ENCODE data around the gene GABRB2. TPM values are rescaled to one million over a fixed set of nuclear protein-coding genes. Genes with fewer than 3 reads are reported as not detected.

The GABRB2 gene
- total RNA-seq, 2 donors from 2014 or later, result not detected

DNA sequence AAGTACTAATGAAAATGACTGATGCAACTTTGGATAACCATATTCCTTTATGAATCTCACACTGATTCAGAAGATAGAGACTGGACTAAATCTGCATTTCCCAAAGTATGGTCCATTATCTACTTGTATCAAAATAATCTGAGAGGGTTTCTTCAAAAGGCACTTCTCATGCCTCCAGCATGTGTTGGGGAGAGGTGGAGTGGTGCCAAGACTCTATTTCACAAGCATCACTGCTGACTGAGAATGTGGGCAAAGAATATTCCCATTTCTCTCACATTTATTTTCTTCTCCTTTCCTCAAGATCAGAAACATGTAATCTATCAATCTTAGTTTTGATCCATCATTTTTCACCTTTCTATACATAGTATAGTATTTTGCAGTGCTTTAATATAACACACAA is 135.4 kb downstream of the GABRB2 start:
- DNase-seq (ENCODE audit: low spot score in 2 of 2), result no peak
- Mint-ChIP-seq H3K27ac (no peak overlapping the region), H3K9me3 (no peaks in the 10 kb centered on the region), H3K36me3 (no peaks in the 10 kb centered on the region)
- ATAC-seq, result no peak

DNA sequence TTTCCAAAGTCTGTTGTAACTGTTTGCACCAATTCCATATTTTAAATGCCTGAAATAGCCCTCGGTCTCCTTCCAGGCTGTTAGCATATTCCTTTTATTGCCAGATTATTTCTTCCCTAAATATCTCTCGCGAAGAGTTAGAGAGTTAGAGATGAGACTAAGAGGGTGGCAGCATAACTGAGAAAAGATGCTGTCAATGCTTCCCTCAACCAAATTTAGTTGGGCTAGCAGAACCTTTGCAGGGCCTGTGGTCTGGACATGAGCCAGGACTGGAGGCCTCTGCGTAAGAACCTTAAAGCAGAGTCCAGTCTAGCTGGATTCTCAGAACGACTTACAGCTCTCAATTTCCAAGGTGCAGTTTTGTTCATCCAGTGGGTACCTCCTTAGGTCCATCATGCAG is 135.9 kb downstream of the GABRB2 start:
- no peak for DNase-seq (ENCODE audit: low spot score in 2 of 2)
- no peak overlapping the region for H3K27ac Mint-ChIP-seq
- H3K9me3 Mint-ChIP-seq, result no peaks in the 10 kb centered on the region
- H3K36me3 Mint-ChIP-seq, result no peaks in the 10 kb centered on the region
- no peak for ATAC-seq

DNA sequence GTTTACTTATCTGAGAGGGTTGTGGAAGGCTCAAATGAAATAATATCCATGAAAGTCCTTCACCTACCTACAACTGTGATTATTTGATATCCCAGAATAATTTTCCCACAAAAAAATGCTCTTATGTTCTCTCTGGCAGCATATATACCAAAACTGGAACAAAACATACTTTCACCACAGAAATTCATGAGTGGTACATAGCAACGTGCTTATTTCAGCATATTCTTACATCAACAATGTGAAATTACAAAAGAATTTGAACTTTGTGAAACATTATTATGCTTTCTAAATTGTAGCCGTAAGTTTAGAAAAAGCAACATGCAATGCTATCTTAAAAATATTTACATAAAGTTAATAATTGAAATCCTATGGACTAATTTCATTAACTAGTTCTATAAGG is 137.1 kb downstream of the GABRB2 start:
- DNase-seq (ENCODE audit: low spot score in 2 of 2) (no peak), ATAC-seq (no peak)
- Mint-ChIP-seq H3K36me3 (no peaks in the 10 kb centered on the region), H3K27ac (no peak overlapping the region), H3K9me3 (no peaks in the 10 kb centered on the region)

DNA sequence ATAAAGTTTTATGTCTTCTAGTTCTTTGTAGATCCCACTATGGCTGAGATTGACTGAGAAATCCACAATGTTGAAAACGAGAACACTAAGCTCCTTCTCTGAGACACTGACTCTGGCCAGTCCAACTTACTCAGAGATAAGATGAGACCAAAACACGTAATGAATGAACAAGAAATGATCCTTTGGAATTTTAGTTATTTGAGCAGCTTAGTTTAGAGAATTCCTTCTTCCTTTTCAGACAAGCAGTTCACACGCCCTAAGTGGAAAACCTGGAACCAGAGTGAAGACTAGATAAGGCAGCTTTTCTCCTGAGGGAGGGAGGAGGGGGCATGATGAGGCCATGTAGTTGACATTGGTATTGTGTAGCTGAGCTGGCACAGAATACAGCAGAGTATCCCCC is 139.6 kb downstream of the GABRB2 start:
- ATAC-seq (no peak), DNase-seq (ENCODE audit: low spot score in 2 of 2) (no peak)
- H3K36me3 Mint-ChIP-seq, result no peaks in the 10 kb centered on the region
- H3K9me3 Mint-ChIP-seq, result no peaks in the 10 kb centered on the region
- H3K27ac Mint-ChIP-seq, result no peak overlapping the region

DNA sequence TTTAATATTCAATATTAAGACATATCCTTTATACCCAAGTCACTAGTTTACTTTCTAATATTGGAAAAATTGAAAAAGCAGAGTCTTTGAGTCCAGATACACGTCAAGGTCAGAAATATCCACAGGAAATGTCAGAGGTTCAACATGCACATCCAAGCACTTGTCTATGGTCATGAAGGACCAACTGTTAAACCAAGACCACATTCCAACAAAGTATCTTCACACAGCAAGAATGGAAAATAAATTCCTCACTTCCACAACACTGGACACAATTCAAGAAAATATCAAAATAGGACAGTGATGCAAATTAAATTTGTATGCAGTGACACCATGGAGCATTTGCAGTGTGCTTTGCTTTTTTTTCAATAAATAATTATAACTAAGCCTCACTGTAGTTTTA is 142.5 kb downstream of the GABRB2 start:
- DNase-seq (ENCODE audit: low spot score in 2 of 2) (no peak), ATAC-seq (no peak)
- H3K36me3 Mint-ChIP-seq, result no peaks in the 10 kb centered on the region
- no peak overlapping the region for H3K27ac Mint-ChIP-seq
- peaks cover 0 to 4% of the 10 kb centered on the region in 2 donors for H3K9me3 Mint-ChIP-seq

DNA sequence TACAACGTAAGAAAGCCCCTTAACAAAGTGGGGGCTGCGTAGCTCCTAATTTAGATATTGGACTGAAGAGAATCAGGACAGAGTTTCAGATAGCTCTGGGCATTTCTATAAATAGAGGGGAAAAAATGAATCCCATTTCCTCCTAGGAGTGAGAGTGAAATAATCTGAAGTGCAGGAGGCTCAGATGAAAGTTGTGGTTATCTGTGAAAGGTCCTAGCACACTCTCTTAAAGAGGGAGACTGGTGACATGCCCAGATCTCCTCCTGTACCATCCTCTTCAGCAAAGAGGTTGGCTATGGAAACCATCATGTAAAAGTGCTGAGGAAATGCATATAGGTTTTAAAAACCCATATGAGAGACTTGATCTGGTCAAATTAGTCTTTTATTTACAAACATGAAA is 143.4 kb downstream of the GABRB2 start:
- Mint-ChIP-seq H3K27ac (no peak overlapping the region), H3K36me3 (no peaks in the 10 kb centered on the region), H3K9me3 (peaks cover 0 to 4% of the 10 kb centered on the region in 2 donors)
- DNase-seq (ENCODE audit: low spot score in 2 of 2) (no peak), ATAC-seq (no peak)

DNA sequence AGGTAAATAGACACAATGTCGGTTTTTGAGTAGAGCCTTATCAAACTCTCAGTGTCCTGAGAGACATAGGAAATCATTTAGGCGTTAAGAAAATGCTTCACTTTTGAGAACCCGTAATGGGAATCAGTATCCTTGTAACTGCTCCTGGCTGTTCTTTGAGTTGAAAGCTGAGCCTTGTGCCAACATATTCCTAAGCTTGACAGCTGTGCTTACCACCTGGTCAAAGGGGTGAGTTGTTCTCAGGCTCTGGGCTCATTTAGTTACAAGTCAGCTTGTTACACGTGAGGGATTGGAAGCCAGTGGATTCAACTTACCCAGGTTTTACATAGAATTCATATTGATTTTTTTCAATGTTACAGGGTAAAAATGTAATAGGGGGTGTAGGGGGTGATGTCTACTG is 145.9 kb downstream of the GABRB2 start:
- no peak for ATAC-seq
- Mint-ChIP-seq H3K27ac (no peak overlapping the region), H3K36me3 (no peaks in the 10 kb centered on the region), H3K9me3 (peaks cover 0 to 7% of the 10 kb centered on the region in 2 donors)
- no peak for DNase-seq (ENCODE audit: low spot score in 2 of 2)

DNA sequence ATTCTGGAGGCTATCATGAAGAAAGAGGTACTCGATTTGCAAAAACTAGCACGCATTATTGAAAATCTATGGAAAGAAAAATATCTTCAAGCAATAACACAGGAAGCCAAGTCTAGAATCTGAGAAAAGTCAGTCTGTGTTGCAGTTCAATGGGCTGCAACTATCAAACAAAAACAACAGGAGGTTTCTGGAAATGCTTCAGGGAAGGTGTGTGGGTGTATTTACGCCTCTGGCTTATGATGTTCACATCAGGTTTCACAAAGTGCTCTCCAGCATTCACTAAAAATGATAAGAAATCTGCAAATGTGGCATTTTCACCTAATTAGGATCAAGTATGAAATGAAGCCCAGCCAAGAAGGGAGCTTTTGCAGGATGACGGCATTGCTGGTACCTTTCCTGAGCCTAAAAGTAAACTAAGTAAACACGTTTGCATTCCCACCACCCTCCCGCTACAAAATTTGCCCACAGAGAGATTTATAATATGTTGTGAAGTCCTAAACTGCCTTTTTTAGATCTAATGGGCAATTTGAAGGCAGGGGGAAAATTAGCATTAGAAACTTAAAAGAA is 146.4 kb downstream of the GABRB2 start:
- no peak overlapping the region for H3K27ac Mint-ChIP-seq
- no peaks in the 10 kb centered on the region for H3K36me3 Mint-ChIP-seq
- H3K9me3 Mint-ChIP-seq, result peaks cover 0 to 10% of the 10 kb centered on the region in 2 donors
- no peak for DNase-seq (ENCODE audit: low spot score in 2 of 2)
- ATAC-seq, result no peak

DNA sequence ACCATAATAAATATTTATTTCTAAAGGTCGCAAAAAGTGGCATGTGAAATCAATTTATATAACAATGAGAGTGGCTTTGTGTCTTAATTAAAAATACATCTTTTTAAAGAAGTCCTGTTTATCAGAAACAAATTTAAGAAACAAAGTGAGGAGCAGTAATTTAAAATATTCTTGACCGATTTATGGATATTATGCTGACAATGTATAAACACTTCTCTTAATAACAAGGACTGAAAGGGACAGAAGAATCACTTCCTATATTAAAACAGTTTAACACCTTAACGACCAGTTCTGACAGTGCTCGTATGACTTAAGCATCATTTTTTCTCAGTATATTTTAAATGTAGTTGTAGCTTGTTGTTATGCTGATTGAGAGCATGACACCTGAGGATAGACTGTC is 149.1 kb downstream of the GABRB2 start:
- Mint-ChIP-seq H3K9me3 (peaks cover 0 to 10% of the 10 kb centered on the region in 2 donors), H3K36me3 (no peaks in the 10 kb centered on the region), H3K27ac (no peak overlapping the region)
- no peak for ATAC-seq
- DNase-seq (ENCODE audit: low spot score in 2 of 2), result no peak

DNA sequence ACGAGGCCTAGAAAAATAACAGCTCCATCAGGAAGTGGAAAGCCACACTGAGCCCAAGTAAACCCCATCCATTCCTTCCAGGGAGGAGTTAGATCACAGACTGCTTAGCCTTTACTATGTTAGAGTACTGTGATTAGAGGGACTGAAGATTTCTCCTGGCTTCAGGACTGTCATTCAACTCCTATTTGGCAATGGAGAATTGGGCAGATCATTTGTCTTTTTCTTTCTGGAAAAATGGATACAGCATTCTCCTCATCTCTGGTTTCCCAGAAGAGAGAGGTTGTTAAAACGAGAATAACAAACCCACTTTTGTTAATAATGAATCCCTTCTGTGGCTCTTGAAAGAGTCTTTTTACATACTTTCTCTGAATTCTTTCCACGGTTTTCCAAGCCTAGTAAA is 150.4 kb downstream of the GABRB2 start:
- no peaks in the 10 kb centered on the region for H3K36me3 Mint-ChIP-seq
- H3K9me3 Mint-ChIP-seq, result peaks cover 0 to 14% of the 10 kb centered on the region in 2 donors
- no peak overlapping the region for H3K27ac Mint-ChIP-seq
- ATAC-seq, result no peak
- DNase-seq (ENCODE audit: low spot score in 2 of 2), result no peak

DNA sequence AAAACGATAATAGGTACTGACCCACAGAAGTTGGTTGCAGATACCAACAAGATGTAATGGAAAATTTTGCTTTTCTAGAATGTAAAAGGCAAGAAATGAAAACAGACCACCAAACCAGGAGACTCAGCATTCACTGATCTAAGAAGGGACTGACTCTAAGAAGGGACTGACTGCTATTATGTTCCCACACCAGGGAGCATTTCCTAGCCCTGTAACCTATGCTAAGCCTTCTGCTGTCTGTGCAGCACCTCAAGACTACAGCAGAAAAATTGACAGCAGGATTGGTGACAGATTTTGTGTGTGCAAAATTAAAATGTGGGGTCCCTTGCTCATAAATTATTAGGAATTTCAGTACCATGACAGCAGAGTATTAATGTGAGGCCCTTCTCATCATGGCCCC is 154.8 kb downstream of the GABRB2 start:
- ATAC-seq (no peak), DNase-seq (ENCODE audit: low spot score in 2 of 2) (no peak)
- H3K9me3 Mint-ChIP-seq, result peaks cover 0 to 9% of the 10 kb centered on the region in 2 donors
- H3K27ac Mint-ChIP-seq, result no peak overlapping the region
- no peaks in the 10 kb centered on the region for H3K36me3 Mint-ChIP-seq

DNA sequence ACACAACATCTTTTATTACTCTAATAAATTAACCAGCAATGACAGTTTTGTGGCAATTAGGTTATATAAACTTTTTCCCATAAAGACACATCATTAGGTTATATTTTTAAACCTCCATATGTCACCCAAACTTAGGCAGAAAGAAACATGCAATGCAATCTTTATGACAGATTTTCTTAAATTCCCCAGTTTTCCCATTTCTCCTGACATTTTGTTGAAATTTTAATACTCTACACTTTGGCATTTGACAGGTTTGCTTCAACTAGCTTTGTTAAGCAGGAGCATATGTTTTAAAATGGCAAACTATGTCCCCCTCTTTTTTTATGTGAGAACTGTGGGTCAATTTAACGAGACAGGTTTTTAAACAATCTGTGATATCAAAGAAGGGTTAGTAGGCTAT is 155.5 kb downstream of the GABRB2 start:
- DNase-seq (ENCODE audit: low spot score in 2 of 2), result no peak
- Mint-ChIP-seq H3K36me3 (no peaks in the 10 kb centered on the region), H3K27ac (no peak overlapping the region), H3K9me3 (peaks cover 0 to 9% of the 10 kb centered on the region in 2 donors)
- ATAC-seq, result no peak

DNA sequence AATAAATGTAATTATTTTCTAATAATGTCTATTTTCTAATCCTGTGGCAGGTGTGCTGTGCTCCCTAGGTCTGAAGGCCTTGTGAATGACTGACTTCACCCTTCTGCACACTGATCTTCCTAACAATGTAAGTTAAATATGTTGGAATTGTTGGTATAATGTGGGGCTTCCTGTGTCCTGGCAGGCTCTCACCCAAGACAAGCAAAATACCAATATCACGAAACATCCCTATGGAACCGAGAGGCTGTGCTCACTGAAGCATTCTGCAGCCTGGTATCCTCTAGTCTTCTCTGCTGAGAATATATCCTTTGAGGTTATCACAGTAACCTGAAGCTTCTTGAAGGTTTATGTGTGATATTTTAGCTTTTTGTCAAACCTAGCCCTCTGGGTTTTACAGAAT is 159.4 kb downstream of the GABRB2 start:
- H3K36me3 Mint-ChIP-seq, result no peaks in the 10 kb centered on the region
- no peak for DNase-seq (ENCODE audit: low spot score in 2 of 2)
- H3K9me3 Mint-ChIP-seq, result peaks cover 7 to 11% of the 10 kb centered on the region in 2 donors
- no peak overlapping the region for H3K27ac Mint-ChIP-seq
- no peak for ATAC-seq

DNA sequence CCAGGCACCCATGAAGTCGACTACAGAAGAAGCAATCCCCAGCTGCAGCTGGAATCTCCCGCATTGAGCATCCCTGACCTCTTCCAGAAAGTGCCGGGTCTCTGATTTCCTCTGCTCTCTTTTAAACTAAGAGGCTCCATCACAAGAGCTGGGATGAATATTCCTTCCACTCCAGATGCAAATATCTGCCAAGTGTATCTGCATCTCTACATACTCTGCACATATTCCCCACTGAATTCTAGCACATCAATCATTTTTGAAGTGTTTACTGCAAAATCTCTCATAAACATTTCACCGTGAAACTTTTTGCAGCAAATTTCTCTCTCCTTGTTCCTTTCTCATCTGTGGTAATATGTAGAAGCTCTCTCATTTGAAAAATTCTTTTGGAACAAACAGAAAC is 161.5 kb downstream of the GABRB2 start:
- Mint-ChIP-seq H3K36me3 (no peaks in the 10 kb centered on the region), H3K27ac (no peak overlapping the region), H3K9me3 (peaks cover 6 to 7% of the 10 kb centered on the region in 2 donors)
- DNase-seq (ENCODE audit: low spot score in 2 of 2) (no peak), ATAC-seq (no peak)

DNA sequence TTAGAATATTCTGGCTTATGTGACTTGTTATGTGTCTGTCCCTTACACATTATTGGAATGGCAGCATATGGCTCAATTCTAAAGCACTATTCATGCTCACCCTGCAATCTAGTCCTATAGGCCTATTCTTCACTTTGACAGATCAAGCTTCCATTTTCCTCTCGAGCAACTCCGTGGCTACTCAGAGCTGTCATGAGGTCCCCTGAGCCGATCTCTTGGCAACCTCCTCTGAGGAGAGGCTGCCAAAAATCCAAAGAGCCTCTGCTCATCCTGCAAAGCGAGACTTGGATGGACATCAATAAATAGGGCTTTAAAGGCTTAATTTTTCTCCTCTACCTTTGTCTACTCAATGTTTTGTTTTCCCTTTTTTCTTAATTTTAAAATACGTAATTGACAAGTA is 163.8 kb downstream of the GABRB2 start:
- Mint-ChIP-seq H3K27ac (no peak overlapping the region), H3K36me3 (no peaks in the 10 kb centered on the region), H3K9me3 (peaks cover 6 to 7% of the 10 kb centered on the region in 2 donors)
- ATAC-seq, result no peak
- no peak for DNase-seq (ENCODE audit: low spot score in 2 of 2)

DNA sequence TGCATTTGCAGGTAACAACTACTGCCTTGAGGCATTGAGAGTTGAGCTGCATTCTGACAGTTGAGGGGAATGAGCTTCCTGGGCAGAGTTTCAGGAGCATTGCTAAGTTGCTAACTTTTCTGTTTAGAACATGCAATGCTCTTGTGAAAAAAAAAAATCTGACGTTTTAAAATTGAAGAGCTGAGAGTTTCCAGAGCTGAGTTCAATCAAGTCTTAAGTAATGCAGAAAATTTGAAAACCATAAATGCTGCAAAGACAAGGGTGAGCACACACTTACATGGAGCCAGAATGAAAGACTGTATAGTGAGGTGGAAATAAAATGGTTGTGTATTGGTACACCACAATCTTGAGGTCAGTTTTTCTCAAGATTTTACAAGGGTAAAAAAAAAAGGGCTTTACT is 166.0 kb downstream of the GABRB2 start:
- DNase-seq (ENCODE audit: low spot score in 2 of 2) (no peak), ATAC-seq (no peak)
- Mint-ChIP-seq H3K27ac (peak overlapping the region in 1 of 2 donors; percentile 65), H3K9me3 (peaks cover 6% of the 10 kb centered on the region in 2 donors), H3K36me3 (no peaks in the 10 kb centered on the region)

DNA sequence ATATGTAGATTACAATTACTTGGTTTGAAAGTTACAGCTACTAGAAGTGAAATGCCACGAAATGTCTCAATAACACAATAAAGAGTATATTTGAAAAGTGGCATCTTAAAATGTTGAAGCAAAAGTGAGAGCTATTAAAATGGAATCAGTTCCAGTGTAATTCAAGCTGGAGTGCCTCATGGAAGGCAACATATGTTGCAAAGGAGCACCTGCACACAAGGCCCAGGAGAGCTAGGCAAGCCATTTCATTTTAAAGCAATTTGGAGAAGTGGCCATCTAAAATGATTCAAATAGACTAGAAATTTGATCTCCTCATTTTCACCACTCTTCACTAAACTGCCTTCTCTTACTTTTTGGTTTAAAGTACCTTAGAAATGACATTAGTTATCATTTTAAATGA is 167.8 kb downstream of the GABRB2 start:
- Mint-ChIP-seq H3K36me3 (no peaks in the 10 kb centered on the region), H3K9me3 (peaks cover 0 to 9% of the 10 kb centered on the region in 2 donors), H3K27ac (no peak overlapping the region)
- ATAC-seq, result no peak
- DNase-seq (ENCODE audit: low spot score in 2 of 2), result no peak

DNA sequence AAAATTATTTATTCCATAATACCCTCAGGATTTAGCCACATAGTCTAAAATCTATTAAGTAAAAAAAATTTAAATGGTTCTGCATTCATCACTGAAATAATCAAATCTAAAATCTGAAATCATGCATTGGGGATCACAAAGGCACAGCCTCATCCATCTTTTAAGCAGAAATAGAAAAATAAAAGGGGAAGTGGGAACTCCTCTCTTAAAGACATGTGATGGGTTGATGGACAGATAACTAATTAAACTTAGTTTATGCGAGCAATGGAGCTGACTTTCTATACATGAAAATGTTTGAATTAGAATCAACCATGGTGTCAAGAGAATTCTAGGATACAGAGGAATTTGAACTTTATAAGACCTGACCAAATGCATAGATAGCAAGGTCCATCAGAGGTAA is 170.5 kb downstream of the GABRB2 start:
- no peak for ATAC-seq
- Mint-ChIP-seq H3K36me3 (no peaks in the 10 kb centered on the region), H3K9me3 (peaks cover 0 to 3% of the 10 kb centered on the region in 2 donors), H3K27ac (no peak overlapping the region)
- DNase-seq (ENCODE audit: low spot score in 2 of 2), result no peak

DNA sequence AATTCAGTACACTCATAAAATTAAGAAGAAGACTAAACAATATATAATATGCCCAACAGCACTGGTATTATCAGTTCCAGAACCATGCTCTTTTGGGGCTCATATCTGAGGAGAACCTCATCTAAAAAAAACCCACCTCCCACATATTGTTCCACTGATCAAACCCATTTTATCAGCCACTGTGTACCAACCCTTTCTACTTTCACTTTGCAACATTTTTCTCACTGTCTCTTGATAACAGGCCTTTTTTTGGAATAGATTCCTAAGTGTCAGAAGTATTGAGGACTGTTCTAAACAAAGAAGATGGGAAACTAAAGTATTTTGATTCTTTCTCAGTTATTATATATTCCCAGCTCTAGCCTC is 173.2 kb downstream of the GABRB2 start:
- H3K36me3 Mint-ChIP-seq, result no peaks in the 10 kb centered on the region
- no peak for DNase-seq (ENCODE audit: low spot score in 2 of 2)
- no peak overlapping the region for H3K27ac Mint-ChIP-seq
- ATAC-seq, result no peak
- H3K9me3 Mint-ChIP-seq, result peaks cover 0 to 3% of the 10 kb centered on the region in 2 donors
